Anterior cingulate cortex (tissue), 58 donors: ENCODE data around the gene FAM72C.
A peak's percentile ranks its signal among the peaks of the same experiment; 100 is the strongest.
"Not testable (repeated sequence)": the region's sequence is repeated elsewhere in the genome, so short reads cannot be mapped to it uniquely, and the experiment has no call there.

Source experiments
- DNase-seq, 58 donors: peaks; one replicate each; lab custom pipeline; 2025; lab: John Stamatoyannopoulos, UW

Gene FAM72C

DNA sequence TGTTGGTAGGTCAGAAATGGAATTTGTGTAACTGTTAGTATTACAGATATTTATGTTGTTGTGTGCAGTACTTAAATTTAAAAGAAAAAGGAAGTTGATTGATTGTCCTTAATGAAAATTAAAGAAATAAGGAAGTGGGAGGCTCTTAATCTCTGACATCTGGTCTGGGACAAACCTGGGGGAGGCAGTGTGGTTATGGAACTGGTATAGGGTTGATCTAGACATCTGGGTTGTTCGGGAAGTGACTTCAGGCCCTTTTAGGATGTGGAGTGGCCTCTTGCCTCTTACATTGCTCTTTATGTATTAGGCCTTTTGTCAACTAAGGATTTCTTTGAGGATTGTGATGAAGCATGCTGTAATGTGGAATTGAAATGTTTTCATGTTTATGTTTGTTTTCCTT, 16.1 kb upstream of the FAM72C start:
- not testable (repeated sequence) for DNase-seq

GRCh38 chr1:143984721-143985473, 13.1 kb upstream of the FAM72C start:
- not testable (repeated sequence) for DNase-seq

- DNase-seq = not testable (repeated sequence)
Observed at GRCh38 chr1:143974416-143974815, 2.6 kb upstream of the FAM72C start.

GRCh38 chr1:143973876-143974414, 2.2 kb upstream of the FAM72C start:
- not testable (repeated sequence) for DNase-seq

- not testable (repeated sequence) for DNase-seq
Observed at GRCh38 chr1:143972753-143973326, 1.1 kb upstream of the FAM72C start.

DNA sequence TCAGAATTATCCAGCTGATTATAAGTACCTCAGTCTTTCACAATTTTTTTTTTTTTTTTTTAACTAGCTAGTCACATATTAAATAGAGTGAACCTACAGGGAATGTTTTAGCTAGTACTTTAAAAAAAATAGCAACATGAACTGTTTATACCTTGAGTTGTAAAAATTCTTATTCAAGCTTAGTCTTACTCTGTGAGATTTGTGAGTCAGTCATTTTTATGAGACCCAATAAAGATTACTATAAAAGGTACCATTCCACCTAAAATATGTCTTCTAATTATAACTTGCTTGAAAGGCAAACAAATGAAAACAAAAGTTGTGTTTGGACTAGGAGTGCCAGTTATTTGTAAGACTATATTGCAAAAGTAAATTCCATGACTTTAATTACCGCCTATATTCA, 5.9 kb downstream of the FAM72C start:
- DNase-seq = not testable (repeated sequence)

- DNase-seq = not testable (repeated sequence)
Observed at GRCh38 chr1:143964294-143964693, 7.5 kb downstream of the FAM72C start.

DNA sequence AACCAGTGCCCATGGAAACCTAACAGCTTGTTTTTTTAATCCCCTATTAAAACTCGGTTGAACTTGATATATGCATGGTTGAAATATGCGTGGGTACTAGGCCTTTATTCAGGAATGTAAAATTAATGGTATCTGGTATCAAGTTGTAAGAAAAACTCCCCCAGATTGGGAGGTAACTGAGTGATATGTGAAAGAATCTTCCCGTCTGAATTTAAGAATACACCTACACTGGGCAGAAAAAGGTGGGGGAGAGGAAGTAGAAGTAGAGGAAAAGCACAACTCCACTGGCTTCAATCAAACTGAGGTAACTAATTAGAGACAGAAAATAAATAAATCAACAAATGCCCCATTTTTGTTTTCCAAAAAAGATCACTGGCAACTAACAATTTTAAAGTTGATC, 15.9 kb downstream of the FAM72C start:
- DNase-seq = not testable (repeated sequence)

DNA sequence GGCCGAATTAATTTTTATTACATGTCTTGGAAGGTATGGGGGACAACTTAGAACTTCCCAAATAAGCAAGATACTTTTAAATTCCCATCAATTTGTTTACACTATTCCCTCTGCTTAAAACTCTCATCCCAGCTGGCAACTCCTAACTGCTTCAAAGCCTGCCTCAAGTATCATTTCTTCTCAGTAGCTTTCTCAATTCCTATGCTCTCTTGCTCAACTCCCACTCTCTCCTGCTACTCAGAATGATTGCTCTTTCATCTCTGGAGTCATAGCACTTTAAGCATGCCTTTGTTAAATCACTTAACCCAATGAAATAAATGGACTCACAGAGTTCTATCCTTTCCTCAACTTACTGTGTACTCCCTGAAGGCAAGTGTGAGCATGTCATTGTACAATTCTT, 18.9 kb downstream of the FAM72C start:
- not testable (repeated sequence) for DNase-seq

DNA sequence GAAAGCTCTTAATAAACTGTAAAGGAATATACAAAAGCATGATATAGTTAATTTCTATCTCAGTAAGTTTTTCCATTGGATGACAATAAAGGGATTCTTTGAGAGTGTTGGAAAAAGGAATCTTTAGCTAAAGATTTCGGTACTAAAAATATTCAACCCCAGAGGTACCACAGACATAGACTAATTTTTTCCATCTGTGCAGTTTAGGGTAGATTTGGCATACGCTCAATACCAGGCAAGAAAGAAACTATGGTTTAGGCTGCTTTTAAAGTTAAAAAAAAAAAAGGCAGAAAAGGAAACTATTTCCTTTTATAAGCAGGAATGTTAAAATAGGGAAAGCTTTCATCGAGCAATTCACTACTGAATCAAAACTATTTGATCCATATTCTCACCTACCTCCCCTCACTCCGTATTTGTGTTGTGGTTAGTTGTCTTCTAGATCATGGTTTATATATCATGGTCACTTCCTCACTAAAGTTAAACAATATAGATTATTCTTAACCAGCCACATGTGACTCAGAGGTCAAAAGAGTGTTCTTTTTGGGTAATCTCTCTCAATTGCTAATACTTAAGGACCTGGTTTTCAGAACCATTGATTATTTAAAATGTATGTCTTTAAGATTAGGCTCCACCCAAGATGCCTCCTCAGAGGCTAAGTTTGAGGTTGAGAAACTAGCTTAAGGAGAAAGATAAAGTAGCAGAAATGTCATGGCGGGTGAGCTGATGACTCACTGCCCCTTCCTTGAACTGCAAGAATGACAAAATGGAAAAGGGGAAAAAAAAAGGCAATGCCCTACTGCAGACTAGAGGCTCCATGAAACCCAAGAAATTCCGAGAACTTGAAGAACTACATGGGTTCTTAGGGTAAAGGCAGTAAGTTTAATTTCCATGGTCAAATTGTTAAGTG, 20.0 kb downstream of the FAM72C start:
- DNase-seq = not testable (repeated sequence)

DNA sequence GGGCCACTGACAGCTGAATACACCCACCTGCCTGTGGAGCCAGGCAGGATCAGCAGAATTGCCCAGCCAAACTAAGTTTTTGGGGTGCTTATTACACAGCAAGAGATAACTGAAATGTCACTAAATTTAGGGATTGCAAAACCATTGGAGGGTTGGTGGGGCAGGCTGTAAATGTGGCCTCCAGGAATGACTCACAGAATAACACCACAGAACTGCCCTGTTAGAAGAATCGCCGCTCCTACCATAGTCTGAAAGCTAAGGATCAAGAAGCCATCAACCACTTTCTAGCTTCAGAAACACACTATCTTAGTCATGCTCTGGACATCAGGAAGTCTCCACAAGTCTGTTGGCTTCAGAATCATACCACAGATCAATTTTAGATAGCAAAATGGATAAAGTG, 24.0 kb downstream of the FAM72C start:
- DNase-seq = not testable (repeated sequence)

DNA sequence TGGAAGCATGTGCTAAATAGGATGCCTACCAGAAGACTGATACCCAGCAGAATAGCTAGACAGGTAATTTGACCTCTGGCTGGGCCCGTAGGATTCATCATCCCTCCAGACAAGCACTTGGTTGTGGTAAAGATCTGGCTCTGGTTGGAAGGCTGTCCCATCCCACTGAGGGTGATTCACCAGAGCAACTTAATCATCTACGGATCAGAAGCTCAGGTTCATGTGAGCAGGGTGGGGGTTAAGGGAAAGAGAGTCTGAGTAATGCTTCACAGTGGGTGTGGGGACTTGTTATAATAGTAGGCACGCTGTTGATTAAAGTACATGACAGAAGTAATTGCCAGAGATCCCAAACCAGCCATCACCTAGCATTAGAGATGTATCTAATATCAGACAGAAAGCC, 26.5 kb downstream of the FAM72C start:
- not testable (repeated sequence) for DNase-seq

DNA sequence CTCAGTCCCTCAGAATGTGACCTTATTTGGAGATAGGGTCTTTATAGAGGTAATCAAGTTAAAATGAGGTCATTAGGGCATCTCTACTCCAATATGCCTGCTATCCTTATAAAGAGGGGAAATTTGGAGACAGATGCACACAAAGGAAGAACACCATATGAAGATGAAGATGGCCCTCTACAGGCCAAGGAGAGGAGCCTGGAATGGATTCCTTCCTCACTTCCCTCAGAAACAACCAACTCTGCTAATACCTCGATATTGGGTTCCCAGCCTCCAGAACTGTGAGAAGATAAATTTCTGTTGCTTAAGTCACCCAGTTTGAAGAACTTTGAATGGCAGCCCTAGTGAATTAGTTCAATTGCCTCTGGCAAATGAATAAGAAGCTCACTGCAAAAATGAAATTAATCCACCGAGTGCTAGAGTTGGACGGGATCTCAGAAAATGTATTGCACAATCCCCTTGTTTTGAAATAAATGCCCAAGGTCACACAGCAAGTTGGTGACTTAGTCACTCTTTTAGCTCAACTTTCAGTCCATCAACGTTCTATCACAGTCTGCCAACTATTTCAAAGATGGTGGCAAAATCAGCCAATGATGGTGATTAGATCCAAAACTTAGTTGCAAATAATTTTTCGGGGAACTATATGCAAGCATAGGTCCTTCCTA, 27.1 kb downstream of the FAM72C start:
- DNase-seq = not testable (repeated sequence)

- not testable (repeated sequence) for DNase-seq
Observed at GRCh38 chr1:143943319-143943978, 28.3 kb downstream of the FAM72C start.

- DNase-seq = not testable (repeated sequence)
Observed at GRCh38 chr1:143942238-143942860, 29.4 kb downstream of the FAM72C start.

GRCh38 chr1:143939666-143940065, 32.1 kb downstream of the FAM72C start:
- not testable (repeated sequence) for DNase-seq

- not testable (repeated sequence) for DNase-seq
Observed at GRCh38 chr1:143938922-143939321, 32.9 kb downstream of the FAM72C start.

DNA sequence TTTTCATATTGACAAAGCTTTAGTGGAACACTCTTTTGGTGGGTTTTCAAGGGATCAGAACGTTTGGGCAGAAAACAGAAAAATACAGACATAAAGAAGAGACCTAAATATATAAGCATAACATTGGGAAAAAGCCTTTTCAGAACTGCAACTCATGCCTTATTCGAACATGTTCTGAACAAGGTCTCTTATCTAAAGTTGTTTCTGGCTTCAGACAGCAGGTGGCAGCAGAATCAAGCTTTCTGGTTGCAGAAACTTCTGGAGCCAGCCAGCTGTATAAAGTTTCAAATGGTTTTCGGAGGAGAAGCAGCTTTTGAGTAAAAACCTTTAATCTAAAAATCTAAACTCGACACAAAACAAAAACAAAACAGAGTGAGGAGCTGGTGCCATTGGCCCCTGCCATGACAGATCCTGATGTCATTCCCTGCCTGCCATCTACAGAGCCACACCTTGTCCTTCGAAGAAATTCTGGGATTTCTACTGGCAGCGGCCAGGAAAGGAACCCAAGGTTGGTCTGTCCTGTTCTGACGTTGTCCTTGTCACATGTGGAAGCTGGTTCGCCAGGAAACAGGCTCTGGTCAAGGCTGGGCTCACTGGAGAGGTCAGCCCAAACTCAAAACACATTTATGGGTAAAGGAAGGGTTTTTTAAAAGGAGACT, 35.2 kb downstream of the FAM72C start:
- DNase-seq = peak in 33 of 58 donors; percentile 0 to 55 (median 8)

GRCh38 chr1:143919127-143919526, 52.7 kb downstream of the FAM72C start:
- DNase-seq = not testable (repeated sequence)
